ENCODE data around the gene TMPRSS9. TPM values are rescaled to one million over a fixed set of nuclear protein-coding genes. Genes with fewer than 3 reads are reported as not detected.

Gene TMPRSS9
- total and polyA plus RNA-seq, 8 donors: 1.1 TPM; not detected in 7

- intact Hi-C loops (cut with DNase I; ENCODE audit: low total_unique reads): no loop called here
- Histone ChIP-seq H3K4me1 (no peaks in the 10 kb centered on the region), H3K4me3 (no peak overlapping the region), H3K9me3 (peaks cover 0 to 16% (median 3%) of the 10 kb centered on the region in 4 donors), H3K27me3 (peaks cover 0 to 28% (median 3%) of the 10 kb centered on the region in 3 donors), H3K27ac (no peak overlapping the region), H3K36me3 (no peaks in the 10 kb centered on the region)
- TF ChIP-seq POLR2A (IDR thresholded peaks at IDR 0.05) (no peak), EP300 (IDR thresholded peaks at IDR 0.05) (no peak), POLR2AphosphoS5 (IDR thresholded peaks at IDR 0.05) (no peak)
- TF ChIP-seq, protein P1, sequence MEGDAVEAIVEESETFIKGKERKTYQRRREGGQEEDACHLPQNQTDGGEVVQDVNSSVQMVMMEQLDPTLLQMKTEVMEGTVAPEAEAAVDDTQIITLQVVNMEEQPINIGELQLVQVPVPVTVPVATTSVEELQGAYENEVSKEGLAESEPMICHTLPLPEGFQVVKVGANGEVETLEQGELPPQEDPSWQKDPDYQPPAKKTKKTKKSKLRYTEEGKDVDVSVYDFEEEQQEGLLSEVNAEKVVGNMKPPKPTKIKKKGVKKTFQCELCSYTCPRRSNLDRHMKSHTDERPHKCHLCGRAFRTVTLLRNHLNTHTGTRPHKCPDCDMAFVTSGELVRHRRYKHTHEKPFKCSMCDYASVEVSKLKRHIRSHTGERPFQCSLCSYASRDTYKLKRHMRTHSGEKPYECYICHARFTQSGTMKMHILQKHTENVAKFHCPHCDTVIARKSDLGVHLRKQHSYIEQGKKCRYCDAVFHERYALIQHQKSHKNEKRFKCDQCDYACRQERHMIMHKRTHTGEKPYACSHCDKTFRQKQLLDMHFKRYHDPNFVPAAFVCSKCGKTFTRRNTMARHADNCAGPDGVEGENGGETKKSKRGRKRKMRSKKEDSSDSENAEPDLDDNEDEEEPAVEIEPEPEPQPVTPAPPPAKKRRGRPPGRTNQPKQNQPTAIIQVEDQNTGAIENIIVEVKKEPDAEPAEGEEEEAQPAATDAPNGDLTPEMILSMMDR (IDR thresholded peaks at IDR 0.05): no peak
- WGBS, 5 donors: 82 to 88% (median 86%) methylated on average over 21 to 25 of the region's 25 CpGs
- DNase-seq: no peak
Observed at GRCh38 chr19:2408247-2408646, 48.2 kb downstream of the TMPRSS9 start.

DNA sequence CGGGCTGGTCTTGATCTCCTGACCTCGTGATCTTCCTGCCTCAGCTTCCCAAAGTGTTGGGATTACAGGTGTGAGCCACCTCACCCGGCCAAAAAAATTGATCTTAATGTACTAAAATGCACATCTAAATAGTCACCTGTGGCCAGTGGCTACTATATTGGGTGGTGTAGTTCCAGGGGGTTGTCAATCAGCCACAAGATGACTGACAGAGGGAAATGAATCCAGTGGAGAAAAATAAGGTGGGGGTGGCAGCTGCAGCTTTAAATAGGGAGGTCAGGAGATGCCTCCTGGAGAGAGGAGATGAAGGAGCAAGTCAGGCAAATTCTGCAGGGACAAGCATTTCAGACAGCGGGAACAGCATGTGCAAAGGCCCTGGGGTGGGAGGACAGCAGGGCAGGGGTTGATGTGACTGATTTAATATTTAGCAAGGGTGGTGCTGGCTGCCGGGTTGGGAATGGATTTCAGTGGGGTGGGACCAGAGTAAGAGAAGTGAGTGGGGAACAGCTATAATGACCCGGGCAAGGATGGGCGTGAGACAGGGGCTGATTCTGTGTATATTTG, 49.4 kb downstream of the TMPRSS9 start:
- Histone ChIP-seq H3K4me1 (no peaks in the 10 kb centered on the region), H3K36me3 (no peaks in the 10 kb centered on the region), H3K4me3 (no peak overlapping the region), H3K27me3 (peaks cover 0 to 28% (median 3%) of the 10 kb centered on the region in 3 donors), H3K9me3 (peaks cover 0 to 16% (median 3%) of the 10 kb centered on the region in 4 donors), H3K27ac (no peak overlapping the region)
- intact Hi-C loops (cut with DNase I; ENCODE audit: low total_unique reads): no loop called here
- TF ChIP-seq, protein P1 (IDR thresholded peaks at IDR 0.05): no peak
- TF ChIP-seq EP300 (IDR thresholded peaks at IDR 0.05) (no peak), POLR2A (IDR thresholded peaks at IDR 0.05) (no peak), POLR2AphosphoS5 (IDR thresholded peaks at IDR 0.05) (no peak)
- no peak for DNase-seq
- 84 to 90% (median 88%) methylated on average over 7 of the region's 7 CpGs for WGBS, 5 donors

- DNase-seq: no peak
- Histone ChIP-seq H3K27me3 (peaks cover 0 to 28% (median 3%) of the 10 kb centered on the region in 3 donors), H3K9me3 (peaks cover 0 to 16% (median 3%) of the 10 kb centered on the region in 4 donors), H3K27ac (no peak overlapping the region), H3K4me1 (no peaks in the 10 kb centered on the region), H3K4me3 (no peak overlapping the region), H3K36me3 (no peaks in the 10 kb centered on the region)
- WGBS, 5 donors: 93 to 100% (median 96%) methylated on average over 7 of the region's 7 CpGs
- TF ChIP-seq POLR2AphosphoS5 (IDR thresholded peaks at IDR 0.05) (no peak), POLR2A (IDR thresholded peaks at IDR 0.05) (no peak), EP300 (IDR thresholded peaks at IDR 0.05) (no peak)
- TF ChIP-seq, protein P1 (IDR thresholded peaks at IDR 0.05): no peak
- intact Hi-C loops (cut with DNase I; ENCODE audit: low total_unique reads): no loop called here
Observed at GRCh38 chr19:2410023-2410422, 50.0 kb downstream of the TMPRSS9 start.

- TF ChIP-seq EP300 (IDR thresholded peaks at IDR 0.05) (no peak), POLR2A (IDR thresholded peaks at IDR 0.05) (no peak), POLR2AphosphoS5 (IDR thresholded peaks at IDR 0.05) (no peak)
- TF ChIP-seq, protein P1 (IDR thresholded peaks at IDR 0.05): no peak
- Histone ChIP-seq H3K36me3 (peaks cover 0 to 6% (median 6%) of the 10 kb centered on the region in 4 donors), H3K4me1 (no peaks in the 10 kb centered on the region), H3K9me3 (peaks cover 0 to 16% (median 3%) of the 10 kb centered on the region in 4 donors), H3K27ac (no peak overlapping the region), H3K4me3 (no peak overlapping the region), H3K27me3 (peaks cover 0 to 28% (median 3%) of the 10 kb centered on the region in 3 donors)
- intact Hi-C loops (cut with DNase I; ENCODE audit: low total_unique reads): no loop called here
- no peak for DNase-seq
- WGBS, 5 donors: 83 to 92% (median 87%) methylated on average over 8 of the region's 8 CpGs
Observed at GRCh38 chr19:2411709-2412108, 51.6 kb downstream of the TMPRSS9 start.
